Transverse colon (tissue), 4 donors: ENCODE results near the gene FAM169A. TPM values are rescaled to one million over a fixed set of nuclear protein-coding genes. Genes with fewer than 3 reads are reported as not detected.
A peak's percentile ranks its signal among the peaks of the same experiment; 100 is the strongest.

ENCODE experiments used
- DNase-seq: peaks from one replicate; pipeline ENCODE4 v3.0.0-alpha.2; 2019
- H3K27ac ChIP-seq, 4 donors: fragments of 200-600 bp; sonication (generic); 2 replicates each; pipeline ENCODE4 v1.5.1; 2016 to 2018; ENCODE audit warnings: inconsistent platforms in 4 of 4
- H3K27me3 ChIP-seq: fragments of 200-600 bp; sonication (generic); 2 replicates; pipeline ENCODE4 v1.5.1; 2017; ENCODE audit warnings: inconsistent platforms
- H3K36me3 ChIP-seq, 4 donors: fragments of 200-600 bp; sonication (generic); 2 replicates each; pipeline ENCODE4 v1.5.1; 2017 to 2019; ENCODE audit warnings: inconsistent platforms in 4 of 4
- H3K4me1 ChIP-seq, 4 donors: fragments of 200-600 bp; sonication (generic); 2 replicates each; pipeline ENCODE4 v1.5.1; 2017 to 2020; ENCODE audit warnings: inconsistent platforms in 4 of 4
- H3K4me3 ChIP-seq, 4 donors: fragments of 200-600 bp; sonication (generic); 1 replicate in 1 of 4; 2 replicates in 3 of 4; pipeline versions ENCODE4 v1.5.1 to v1.6.1; 2017 to 2019; ENCODE audit warnings: inconsistent platforms in 4 of 4
- H3K9me3 ChIP-seq, 2 donors: fragments of 200-600 bp; sonication (generic); 2 replicates each; pipeline ENCODE4 v1.5.1; 2017 to 2019; ENCODE audit warnings: inconsistent platforms in 2 of 2
- CTCF ChIP-seq, 5 experiments: fragments of 200-600 bp in 3 of 5; fragments of 450-650 bp in 2 of 5; sonication (generic) in 3 of 5; IDR thresholded peaks; 1 replicate in 2 of 5; 2 replicates in 3 of 5; pipeline ENCODE4 v1.5.1; 2016 to 2017; ENCODE audit warnings: antibody characterized with exemption in 5 of 5, inconsistent platforms in 3 of 5, mild to moderate bottlenecking in 2 of 5, moderate library complexity in 1 of 5
- EP300 ChIP-seq: sonication (generic); formaldehyde crosslinking; IDR thresholded peaks from one replicate; pipeline ENCODE4 v1.6.1; 2017; ENCODE audit warnings: antibody characterized with exemption, low read depth
- POLR2A ChIP-seq: fragments of 450-650 bp; IDR thresholded peaks from one replicate; pipeline ENCODE4 v1.6.1; 2016; ENCODE audit warnings: antibody characterized with exemption, mild to moderate bottlenecking, moderate library complexity
- POLR2AphosphoS5 ChIP-seq, 3 donors: sonication (generic); formaldehyde crosslinking; IDR thresholded peaks; one replicate each; pipeline ENCODE4 v1.6.1; 2016; ENCODE audit warnings: antibody characterized with exemption in 3 of 3
- WGBS, 2 donors: methylation state at CpG; one replicate each; pipeline ENCODE4 v1.1.5; 2018; ENCODE audit warnings: low coverage in 1 of 2; 5-methylcytosine and 5-hydroxymethylcytosine counted together
- in situ Hi-C, 4 donors: fragments of 200-750 bp; cut with MboI; loops; one replicate each; pipeline versions ENCODE4 v1.15.0 to v1.15.1; 2017; ENCODE audit warnings: low sequenced_read_pairs in 3 of 4, low pct_ligation_motif_present in 1 of 4, low pct_unique_long_range_greater_than_20kb in 1 of 4
- intact Hi-C: fragments of 100-400 bp; cut with DNase I; formaldehyde crosslinking; loops from one replicate; pipeline ENCODE4 v1.15.1; 2023; ENCODE audit warnings: low total_unique reads
- total RNA-seq, 4 donors: library from RNA; depleted of rRNA; stranded (reverse); fragments of >200 nt; gene quantifications; one replicate each; pipeline ENCODE4 v1.1.0, GENCODE V29; 2016

The FAM169A gene
- total RNA-seq, 4 donors from 2014 or later: 0.20 to 14.6 (median 2.5) TPM

DNA sequence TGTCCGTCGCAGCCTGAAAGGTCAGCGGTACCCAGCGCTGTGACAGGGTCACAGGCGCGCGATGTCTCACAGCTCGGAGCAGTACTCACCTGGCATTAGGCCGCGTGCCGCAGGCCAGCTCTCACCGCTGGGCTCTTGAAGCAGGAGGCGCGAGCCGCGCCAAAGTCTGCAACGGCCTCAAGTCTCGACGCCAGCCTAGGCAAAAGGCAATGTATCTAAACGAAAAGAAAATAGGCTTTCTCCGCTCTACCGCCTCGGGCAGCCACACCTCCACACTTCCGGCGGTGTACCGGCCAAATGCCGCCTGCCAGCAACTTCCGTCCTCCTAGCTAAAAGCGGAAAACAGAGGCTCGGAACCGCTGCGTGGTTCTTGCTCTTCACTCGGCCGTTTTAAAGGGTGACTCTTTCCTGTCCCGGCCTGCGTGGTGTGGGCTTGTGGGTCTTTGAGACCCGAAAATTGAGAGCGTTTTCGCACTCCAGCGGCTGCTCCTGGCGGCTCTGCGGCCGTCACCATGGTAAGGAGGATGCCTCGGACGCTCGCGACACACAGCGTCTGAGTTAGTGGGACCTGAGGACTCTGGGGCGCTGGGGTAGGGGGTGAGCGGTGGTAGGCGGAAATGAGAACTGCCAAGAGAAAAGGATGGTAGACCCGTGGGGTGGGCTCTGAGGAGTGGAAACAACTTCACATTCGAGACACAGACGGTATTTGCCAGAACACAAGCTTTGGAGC lies 99.2 kb downstream of the FAM169A start, which contains the start of the genes GFM2 and NSA2:
GFM2 (minus strand) TSS at position 269 of the 730 bp plus-strand sequence. CDS start 3,375 bp downstream, outside the sequence.
NSA2 (plus strand) TSS at position 401 of the 730 bp plus-strand sequence; CDS start at position 513, 112 bp downstream.
- intact Hi-C loops (no loop called here), in situ Hi-C loops (no loop called here)
- peaks cover 18 to 33% (median 23%) of the 10 kb centered on the region in 4 donors for H3K4me1 ChIP-seq

DNA sequence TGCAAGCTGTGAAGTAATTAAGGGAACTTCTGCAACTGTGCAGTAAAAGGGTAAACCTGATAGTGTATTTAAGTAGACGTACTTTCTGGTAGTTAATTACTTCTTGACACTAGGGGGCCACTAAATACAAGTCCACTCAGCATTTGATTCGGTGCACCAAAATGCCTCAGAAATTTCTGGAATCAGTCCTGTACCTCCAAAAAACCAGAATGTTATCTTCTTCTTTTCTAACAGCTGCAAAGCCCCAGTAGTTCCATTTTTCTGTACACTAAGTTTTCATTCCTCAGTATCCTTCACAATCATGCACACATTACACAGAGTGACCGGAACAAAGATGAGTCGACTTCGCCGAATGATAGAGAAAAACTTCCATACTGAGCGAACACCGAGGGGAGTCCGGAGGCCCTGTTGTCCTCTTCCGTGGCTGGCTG lies 99.8 kb downstream of the FAM169A start:
- intact Hi-C loops: no loop called here
- H3K4me3 ChIP-seq: peak overlapping the region; percentile 71 to 93 (median 84)
- DNase-seq: no peak
- H3K36me3 ChIP-seq: peaks cover 0 to 28% (median 10%) of the 10 kb centered on the region in 4 donors
- no peaks in the 10 kb centered on the region for H3K9me3 ChIP-seq
- peaks cover 18 to 33% (median 23%) of the 10 kb centered on the region in 4 donors for H3K4me1 ChIP-seq
- TF ChIP-seq POLR2AphosphoS5 (IDR thresholded peaks at IDR 0.05) (no peak), CTCF (IDR thresholded peaks at IDR 0.05) (peak; percentile 51 to 69 (median 53))
- no peaks in the 10 kb centered on the region for H3K27me3 ChIP-seq
- WGBS, 2 donors: 0 to 1% methylated on average over 1 to 10 of the region's 10 CpGs
- peak overlapping the region; percentile 84 to 88 (median 87) for H3K27ac ChIP-seq
- in situ Hi-C loops: no loop called here

More for the DNA sequence above, 99.2 kb downstream of the FAM169A start, which contains the start of the genes GFM2 and NSA2:
- no peaks in the 10 kb centered on the region for H3K27me3 ChIP-seq
- H3K4me3 ChIP-seq: peak within 1 kb of the TSS; percentile 71 to 93 (median 84)
- TF ChIP-seq CTCF (IDR thresholded peaks at IDR 0.05) (peak in 1 of 5 experiments; percentile 11), POLR2A (peak; percentile 40), EP300 (no peak), POLR2AphosphoS5 (IDR thresholded peaks at IDR 0.05) (peak; percentile 49 to 76 (median 52))
- H3K27ac ChIP-seq: peak within 1 kb of the TSS; percentile 84 to 88 (median 87)
- peaks cover 0 to 30% (median 13%) of the 10 kb centered on the region in 4 donors for H3K36me3 ChIP-seq
- DNase-seq: peak; percentile 94
- H3K9me3 ChIP-seq: no peaks in the 10 kb centered on the region
- 1% methylated on average over 47 of the region's 54 CpGs; no CpG with 5 or more reads in 1 of the 2 donors for WGBS, 2 donors

GRCh38 chr5:74765929-74766328 lies 100.3 kb downstream of the FAM169A start:
- DNase-seq: no peak
- Histone ChIP-seq H3K27me3 (no peaks in the 10 kb centered on the region), H3K36me3 (peaks cover 0 to 26% (median 8%) of the 10 kb centered on the region in 4 donors), H3K4me1 (peaks cover 18 to 33% (median 23%) of the 10 kb centered on the region in 4 donors), H3K9me3 (no peaks in the 10 kb centered on the region), H3K4me3 (peak overlapping the region; percentile 71 to 93 (median 84)), H3K27ac (peak overlapping the region; percentile 84 to 88 (median 87))
- 60 to 70% methylated on average over 12 to 27 of the region's 27 CpGs for WGBS, 2 donors
- no peak for TF ChIP-seq EP300
- intact Hi-C loops: no loop called here
- in situ Hi-C loops: no loop called here

GRCh38 chr5:74765201-74765600 lies 101.0 kb downstream of the FAM169A start:
- intact Hi-C loops (no loop called here), in situ Hi-C loops (no loop called here)
- Histone ChIP-seq H3K27ac (peak overlapping the region in 1 of 4 donors; percentile 84), H3K27me3 (no peaks in the 10 kb centered on the region), H3K4me1 (peaks cover 18 to 33% (median 23%) of the 10 kb centered on the region in 4 donors), H3K4me3 (peak overlapping the region in 1 of 4 donors; percentile 91), H3K36me3 (peaks cover 0 to 19% (median 9%) of the 10 kb centered on the region in 4 donors), H3K9me3 (no peaks in the 10 kb centered on the region)
- DNase-seq: no peak
- TF ChIP-seq CTCF (IDR thresholded peaks at IDR 0.05) (no peak), POLR2AphosphoS5 (IDR thresholded peaks at IDR 0.05) (no peak), EP300 (no peak), POLR2A (no peak)
- WGBS, 2 donors: 47 to 59% methylated on average over 5 to 9 of the region's 9 CpGs
